ENCODE results near the gene MARS1. TPM values are rescaled to one million over a fixed set of nuclear protein-coding genes. Genes with fewer than 3 reads are reported as not detected.
A peak's percentile ranks its signal among the peaks of the same experiment; 100 is the strongest.

MARS1 gene
- polyA plus RNA-seq, 2 donors = 74.4 to 106 TPM

DNA sequence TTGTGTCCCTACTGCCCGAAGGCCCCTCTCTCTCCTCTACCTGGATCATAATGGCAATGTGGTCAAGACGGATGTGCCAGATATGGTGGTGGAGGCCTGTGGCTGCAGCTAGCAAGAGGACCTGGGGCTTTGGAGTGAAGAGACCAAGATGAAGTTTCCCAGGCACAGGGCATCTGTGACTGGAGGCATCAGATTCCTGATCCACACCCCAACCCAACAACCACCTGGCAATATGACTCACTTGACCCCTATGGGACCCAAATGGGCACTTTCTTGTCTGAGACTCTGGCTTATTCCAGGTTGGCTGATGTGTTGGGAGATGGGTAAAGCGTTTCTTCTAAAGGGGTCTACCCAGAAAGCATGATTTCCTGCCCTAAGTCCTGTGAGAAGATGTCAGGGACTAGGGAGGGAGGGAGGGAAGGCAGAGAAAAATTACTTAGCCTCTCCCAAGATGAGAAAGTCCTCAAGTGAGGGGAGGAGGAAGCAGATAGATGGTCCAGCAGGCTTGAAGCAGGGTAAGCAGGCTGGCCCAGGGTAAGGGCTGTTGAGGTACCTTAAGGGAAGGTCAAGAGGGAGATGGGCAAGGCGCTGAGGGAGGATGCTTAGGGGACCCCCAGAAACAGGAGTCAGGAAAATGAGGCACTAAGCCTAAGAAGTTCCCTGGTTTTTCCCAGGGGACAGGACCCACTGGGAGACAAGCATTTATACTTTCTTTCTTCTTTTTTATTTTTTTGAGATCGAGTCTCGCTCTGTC lies 31.0 kb upstream of the MARS1 start:
- Histone ChIP-seq H3K36me3 (ENCODE audit: control insufficient read depth in 2 of 2, insufficient read depth in 2 of 2, low read length in 1 of 2) (no peaks in the 10 kb centered on the region), H3K27me3 (ENCODE audit: control insufficient read depth in 1 of 2, insufficient read depth in 2 of 2, low read length in 2 of 2) (no peaks in the 10 kb centered on the region), H3K4me3 (ENCODE audit: low read depth in 1 of 2, low read length in 2 of 2) (no peak overlapping the region), H3K9me3 (ENCODE audit: control insufficient read depth in 2 of 2, insufficient read depth in 1 of 2, low read depth in 1 of 2, low read length in 1 of 2) (no peaks in the 10 kb centered on the region), H3K27ac (ENCODE audit: low read depth in 2 of 2, low read length in 1 of 2) (no peak overlapping the region), H3K4me1 (ENCODE audit: control insufficient read depth in 2 of 2, insufficient read depth in 2 of 2, low read length in 1 of 2) (peaks cover 0 to 6% of the 10 kb centered on the region in 2 donors)
- 83 to 88% methylated on average over 6 of the region's 6 CpGs for WGBS, 2 donors

DNA sequence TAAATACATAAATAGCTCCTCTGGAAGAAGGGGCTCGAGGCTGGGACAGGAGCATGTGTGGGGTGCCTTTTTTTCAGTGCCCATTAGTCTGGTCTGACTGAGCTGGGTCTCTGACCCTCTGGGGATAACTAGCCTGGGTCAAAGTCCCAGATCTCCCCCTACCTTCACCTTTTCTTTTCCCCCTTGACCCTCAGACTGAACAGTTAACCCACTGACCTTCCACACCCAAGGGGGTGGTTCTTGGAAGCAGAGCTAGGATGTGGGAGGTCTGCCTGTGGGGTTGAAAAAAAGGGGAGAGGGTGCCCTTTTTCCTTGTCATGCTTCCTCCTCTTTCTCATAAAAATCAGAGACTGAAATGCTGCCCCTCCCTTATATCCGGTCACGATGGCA lies 29.2 kb upstream of the MARS1 start:
- 29% methylated on average over 3 of the region's 3 CpGs for WGBS, 2 donors
- Histone ChIP-seq H3K9me3 (ENCODE audit: control insufficient read depth in 2 of 2, insufficient read depth in 1 of 2, low read depth in 1 of 2, low read length in 1 of 2) (no peaks in the 10 kb centered on the region), H3K36me3 (ENCODE audit: control insufficient read depth in 2 of 2, insufficient read depth in 2 of 2, low read length in 1 of 2) (no peaks in the 10 kb centered on the region), H3K4me3 (ENCODE audit: low read depth in 1 of 2, low read length in 2 of 2) (peak overlapping the region; percentile 45 to 62), H3K4me1 (ENCODE audit: control insufficient read depth in 2 of 2, insufficient read depth in 2 of 2, low read length in 1 of 2) (peaks cover 0 to 6% of the 10 kb centered on the region in 2 donors), H3K27ac (ENCODE audit: low read depth in 2 of 2, low read length in 1 of 2) (peak overlapping the region; percentile 64 to 65), H3K27me3 (ENCODE audit: control insufficient read depth in 1 of 2, insufficient read depth in 2 of 2, low read length in 2 of 2) (no peaks in the 10 kb centered on the region)

DNA sequence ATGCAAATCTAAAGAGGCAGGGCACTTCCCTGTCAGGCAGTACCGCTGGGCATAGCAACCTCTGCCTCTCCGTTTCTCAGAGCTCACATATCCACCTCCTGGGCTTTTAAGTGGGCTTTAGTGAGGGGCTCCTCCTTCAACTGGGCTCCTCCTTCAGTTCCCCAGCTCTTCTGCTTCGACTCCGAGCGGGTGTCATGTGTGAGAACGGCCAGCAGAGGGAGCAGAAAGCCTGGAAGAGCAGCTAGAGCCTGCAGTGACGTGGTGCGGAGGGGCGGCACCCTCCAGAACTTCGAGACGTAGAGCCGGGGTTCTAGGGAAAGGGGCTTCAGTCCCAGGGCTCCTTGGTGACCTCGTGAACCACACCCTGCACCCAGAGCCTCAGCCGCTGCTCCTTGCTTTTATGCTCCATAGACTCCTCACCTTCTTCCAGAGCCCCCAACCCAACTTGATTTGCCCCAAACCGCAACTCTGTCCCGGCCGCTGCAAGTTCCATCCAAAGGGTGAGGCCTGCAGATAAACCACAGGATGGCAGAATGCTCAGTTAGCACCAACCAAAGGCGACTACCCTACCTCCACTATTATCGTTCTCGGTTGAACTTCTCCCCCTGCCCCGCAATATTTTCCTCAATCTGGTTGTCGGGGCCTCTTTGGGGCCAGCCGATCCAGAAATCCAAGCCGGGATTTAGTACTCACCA lies 28.7 kb upstream of the MARS1 start:
- 0 to 1% methylated on average over 24 of the region's 24 CpGs for WGBS, 2 donors
- H3K9me3 ChIP-seq (ENCODE audit: control insufficient read depth in 2 of 2, insufficient read depth in 1 of 2, low read depth in 1 of 2, low read length in 1 of 2) = no peaks in the 10 kb centered on the region
- peak overlapping the region; percentile 45 to 62 for H3K4me3 ChIP-seq (ENCODE audit: low read depth in 1 of 2, low read length in 2 of 2)
- peaks cover 0 to 6% of the 10 kb centered on the region in 2 donors for H3K4me1 ChIP-seq (ENCODE audit: control insufficient read depth in 2 of 2, insufficient read depth in 2 of 2, low read length in 1 of 2)
- no peaks in the 10 kb centered on the region for H3K27me3 ChIP-seq (ENCODE audit: control insufficient read depth in 1 of 2, insufficient read depth in 2 of 2, low read length in 2 of 2)
- H3K27ac ChIP-seq (ENCODE audit: low read depth in 2 of 2, low read length in 1 of 2) = peak overlapping the region; percentile 65 to 74
- no peaks in the 10 kb centered on the region for H3K36me3 ChIP-seq (ENCODE audit: control insufficient read depth in 2 of 2, insufficient read depth in 2 of 2, low read length in 1 of 2)

DNA sequence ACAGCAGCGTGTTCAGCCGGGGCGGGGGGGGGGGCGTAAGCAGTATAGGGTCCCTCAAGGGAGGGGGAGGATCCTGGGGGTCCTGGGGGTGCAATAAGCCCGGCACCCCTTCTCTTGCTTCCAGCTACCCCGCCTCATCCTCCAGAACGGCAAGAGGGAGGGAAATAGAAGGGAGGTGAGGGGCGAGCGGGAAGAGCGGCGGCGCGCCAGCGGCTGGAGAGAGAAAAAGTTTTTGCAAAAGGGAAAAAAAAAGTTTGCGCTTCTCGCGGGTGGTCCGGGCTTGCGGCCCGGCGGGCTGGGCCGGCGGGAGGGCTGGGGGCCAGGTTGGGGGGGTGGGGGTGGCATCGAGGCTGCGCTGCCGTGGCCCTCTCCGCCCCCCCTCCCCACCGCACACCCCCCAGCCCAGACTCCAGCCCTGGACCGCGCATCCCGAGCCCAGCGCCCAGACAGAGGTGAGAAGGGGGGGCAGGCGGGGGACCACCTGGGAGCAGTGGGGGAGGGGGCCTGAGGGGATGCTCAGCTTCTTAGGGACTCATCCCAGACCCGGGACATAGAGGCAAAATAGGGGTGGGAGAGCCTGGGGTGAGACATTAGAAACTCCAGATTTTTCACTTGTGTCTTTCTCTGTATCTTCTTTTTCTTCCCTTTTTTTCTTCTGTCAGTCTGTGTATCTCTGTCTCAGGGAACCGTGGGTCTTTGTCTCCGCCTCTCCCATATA lies 28.0 kb upstream of the MARS1 start, which contains the start of gene GLI1:
GLI1 (plus strand) TSS at position 36 of the 718 bp plus-strand sequence. CDS start 3,907 bp downstream, outside the sequence.
- Histone ChIP-seq H3K27ac (ENCODE audit: low read depth in 2 of 2, low read length in 1 of 2) (peak within 1 kb of the TSS; percentile 65 to 74), H3K4me1 (ENCODE audit: control insufficient read depth in 2 of 2, insufficient read depth in 2 of 2, low read length in 1 of 2) (peaks cover 0 to 6% of the 10 kb centered on the region in 2 donors), H3K9me3 (ENCODE audit: control insufficient read depth in 2 of 2, insufficient read depth in 1 of 2, low read depth in 1 of 2, low read length in 1 of 2) (no peaks in the 10 kb centered on the region), H3K27me3 (ENCODE audit: control insufficient read depth in 1 of 2, insufficient read depth in 2 of 2, low read length in 2 of 2) (no peaks in the 10 kb centered on the region), H3K4me3 (ENCODE audit: low read depth in 1 of 2, low read length in 2 of 2) (peak within 1 kb of the TSS; percentile 45 to 62), H3K36me3 (ENCODE audit: control insufficient read depth in 2 of 2, insufficient read depth in 2 of 2, low read length in 1 of 2) (no peaks in the 10 kb centered on the region)
- 1% methylated on average over 17 to 31 of the region's 36 CpGs for WGBS, 2 donors

DNA sequence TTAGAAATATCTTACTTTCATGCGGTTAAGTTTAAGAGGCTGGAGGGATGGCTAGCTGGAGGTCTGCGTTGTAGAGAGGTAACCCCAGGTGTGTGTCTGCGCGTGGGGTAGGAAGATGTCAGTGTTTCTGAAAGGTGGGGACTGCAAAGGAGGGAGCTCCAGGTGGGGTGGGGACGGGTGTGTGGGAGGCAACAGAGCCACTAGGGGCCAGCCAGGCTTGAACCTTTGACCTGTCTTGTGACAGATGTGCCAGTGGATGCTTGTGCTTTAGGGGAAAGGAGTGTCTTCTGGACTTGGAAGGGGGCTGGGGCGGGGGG lies 27.4 kb upstream of the MARS1 start:
- WGBS, 2 donors = 0 to 4% methylated on average over 5 to 6 of the region's 6 CpGs
- H3K36me3 ChIP-seq (ENCODE audit: control insufficient read depth in 2 of 2, insufficient read depth in 2 of 2, low read length in 1 of 2) = no peaks in the 10 kb centered on the region
- no peaks in the 10 kb centered on the region for H3K27me3 ChIP-seq (ENCODE audit: control insufficient read depth in 1 of 2, insufficient read depth in 2 of 2, low read length in 2 of 2)
- H3K4me1 ChIP-seq (ENCODE audit: control insufficient read depth in 2 of 2, insufficient read depth in 2 of 2, low read length in 1 of 2) = peaks cover 0 to 6% of the 10 kb centered on the region in 2 donors
- H3K27ac ChIP-seq (ENCODE audit: low read depth in 2 of 2, low read length in 1 of 2) = no peak overlapping the region
- peak overlapping the region in 1 of 2 donors; percentile 62 for H3K4me3 ChIP-seq (ENCODE audit: low read depth in 1 of 2, low read length in 2 of 2)
- no peaks in the 10 kb centered on the region for H3K9me3 ChIP-seq (ENCODE audit: control insufficient read depth in 2 of 2, insufficient read depth in 1 of 2, low read depth in 1 of 2, low read length in 1 of 2)

DNA sequence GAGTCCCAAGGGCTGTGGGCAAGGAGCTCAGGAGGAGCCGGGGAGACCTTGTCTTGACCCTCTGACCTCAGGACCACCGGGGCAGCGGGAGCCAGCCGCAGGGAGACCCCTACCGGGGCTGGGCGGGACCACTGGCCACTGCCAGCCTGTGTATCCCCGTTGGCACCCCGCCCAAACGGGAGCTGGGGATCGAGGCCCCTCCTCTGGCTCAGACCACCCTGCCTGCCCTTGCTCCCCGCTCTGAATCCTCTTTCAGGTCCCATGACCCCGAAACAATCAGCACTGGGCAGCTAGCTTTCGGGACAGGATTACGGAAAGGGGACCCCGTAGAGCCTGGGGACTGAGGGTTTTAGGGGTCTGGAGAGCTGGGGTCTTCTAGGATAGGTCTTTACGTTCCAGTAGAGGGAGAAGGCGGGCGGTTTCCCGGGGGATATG lies 27.0 kb upstream of the MARS1 start:
- H3K4me3 ChIP-seq (ENCODE audit: low read depth in 1 of 2, low read length in 2 of 2) = no peak overlapping the region
- H3K9me3 ChIP-seq (ENCODE audit: control insufficient read depth in 2 of 2, insufficient read depth in 1 of 2, low read depth in 1 of 2, low read length in 1 of 2) = no peaks in the 10 kb centered on the region
- H3K4me1 ChIP-seq (ENCODE audit: control insufficient read depth in 2 of 2, insufficient read depth in 2 of 2, low read length in 1 of 2) = peaks cover 0 to 6% of the 10 kb centered on the region in 2 donors
- 2 to 3% methylated on average over 18 to 19 of the region's 19 CpGs for WGBS, 2 donors
- no peaks in the 10 kb centered on the region for H3K36me3 ChIP-seq (ENCODE audit: control insufficient read depth in 2 of 2, insufficient read depth in 2 of 2, low read length in 1 of 2)
- H3K27ac ChIP-seq (ENCODE audit: low read depth in 2 of 2, low read length in 1 of 2) = no peak overlapping the region
- H3K27me3 ChIP-seq (ENCODE audit: control insufficient read depth in 1 of 2, insufficient read depth in 2 of 2, low read length in 2 of 2) = no peaks in the 10 kb centered on the region

DNA sequence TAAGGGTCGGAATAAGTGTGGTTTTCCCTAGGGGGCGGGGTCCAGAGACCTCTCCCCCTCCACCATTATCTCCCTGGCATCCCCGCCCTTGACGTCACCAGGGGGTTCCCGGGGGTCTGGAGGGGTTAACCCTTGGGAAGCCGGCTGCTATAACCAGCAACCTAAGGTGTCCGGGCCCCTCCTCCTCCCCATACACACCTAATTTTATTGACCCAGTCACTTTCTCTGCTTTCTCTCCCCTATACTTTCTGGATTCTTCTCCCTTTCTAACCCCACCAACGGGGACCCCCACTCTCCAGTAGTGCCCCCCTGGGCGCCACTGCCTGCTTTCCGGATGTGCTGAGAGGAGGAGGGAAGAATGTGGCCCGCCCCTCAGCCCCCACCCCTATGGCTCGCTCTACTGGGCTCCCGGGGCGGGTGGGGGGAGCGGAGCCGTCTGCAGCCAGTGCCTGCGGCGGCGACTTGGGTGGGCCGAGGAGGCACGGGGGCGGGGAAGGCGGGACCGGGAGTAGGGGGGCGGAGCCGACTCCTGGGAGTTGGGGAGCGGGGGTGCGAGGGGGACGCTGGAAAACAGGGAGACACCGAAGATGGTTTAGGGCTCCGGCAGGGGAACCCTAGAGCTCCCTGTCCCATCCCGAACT lies 26.5 kb upstream of the MARS1 start:
- 1 to 2% methylated on average over 22 to 32 of the region's 32 CpGs for WGBS, 2 donors
- Histone ChIP-seq H3K9me3 (ENCODE audit: control insufficient read depth in 2 of 2, insufficient read depth in 1 of 2, low read depth in 1 of 2, low read length in 1 of 2) (no peaks in the 10 kb centered on the region), H3K4me3 (ENCODE audit: low read depth in 1 of 2, low read length in 2 of 2) (peak overlapping the region in 1 of 2 donors; percentile 50), H3K4me1 (ENCODE audit: control insufficient read depth in 2 of 2, insufficient read depth in 2 of 2, low read length in 1 of 2) (peaks cover 0 to 6% of the 10 kb centered on the region in 2 donors), H3K36me3 (ENCODE audit: control insufficient read depth in 2 of 2, insufficient read depth in 2 of 2, low read length in 1 of 2) (no peaks in the 10 kb centered on the region), H3K27ac (ENCODE audit: low read depth in 2 of 2, low read length in 1 of 2) (no peak overlapping the region), H3K27me3 (ENCODE audit: control insufficient read depth in 1 of 2, insufficient read depth in 2 of 2, low read length in 2 of 2) (no peaks in the 10 kb centered on the region)

DNA sequence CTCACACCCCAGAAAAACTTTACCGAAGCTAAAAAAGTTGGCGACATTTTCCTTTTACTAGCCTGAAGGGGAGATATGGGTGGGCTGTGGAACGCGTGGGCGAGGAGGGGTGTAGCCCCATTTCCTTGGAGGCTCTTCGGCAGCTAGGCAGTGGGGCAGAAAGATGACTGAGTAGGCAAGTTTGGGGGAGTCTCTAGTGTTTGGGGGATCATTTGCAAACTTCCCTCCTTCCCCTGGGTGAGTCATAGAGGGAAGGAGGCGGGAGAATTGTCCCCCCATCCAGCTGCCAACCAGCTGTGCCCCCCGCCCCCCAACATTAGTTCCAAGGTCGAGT lies 26.0 kb upstream of the MARS1 start:
- peak overlapping the region; percentile 44 to 50 for H3K4me3 ChIP-seq (ENCODE audit: low read depth in 1 of 2, low read length in 2 of 2)
- H3K9me3 ChIP-seq (ENCODE audit: control insufficient read depth in 2 of 2, insufficient read depth in 1 of 2, low read depth in 1 of 2, low read length in 1 of 2) = no peaks in the 10 kb centered on the region
- H3K27me3 ChIP-seq (ENCODE audit: control insufficient read depth in 1 of 2, insufficient read depth in 2 of 2, low read length in 2 of 2) = no peaks in the 10 kb centered on the region
- peak overlapping the region in 1 of 2 donors; percentile 78 for H3K27ac ChIP-seq (ENCODE audit: low read depth in 2 of 2, low read length in 1 of 2)
- 0% methylated on average over 9 of the region's 9 CpGs for WGBS, 2 donors
- no peaks in the 10 kb centered on the region for H3K36me3 ChIP-seq (ENCODE audit: control insufficient read depth in 2 of 2, insufficient read depth in 2 of 2, low read length in 1 of 2)
- H3K4me1 ChIP-seq (ENCODE audit: control insufficient read depth in 2 of 2, insufficient read depth in 2 of 2, low read length in 1 of 2) = peaks cover 0 to 6% of the 10 kb centered on the region in 2 donors

DNA sequence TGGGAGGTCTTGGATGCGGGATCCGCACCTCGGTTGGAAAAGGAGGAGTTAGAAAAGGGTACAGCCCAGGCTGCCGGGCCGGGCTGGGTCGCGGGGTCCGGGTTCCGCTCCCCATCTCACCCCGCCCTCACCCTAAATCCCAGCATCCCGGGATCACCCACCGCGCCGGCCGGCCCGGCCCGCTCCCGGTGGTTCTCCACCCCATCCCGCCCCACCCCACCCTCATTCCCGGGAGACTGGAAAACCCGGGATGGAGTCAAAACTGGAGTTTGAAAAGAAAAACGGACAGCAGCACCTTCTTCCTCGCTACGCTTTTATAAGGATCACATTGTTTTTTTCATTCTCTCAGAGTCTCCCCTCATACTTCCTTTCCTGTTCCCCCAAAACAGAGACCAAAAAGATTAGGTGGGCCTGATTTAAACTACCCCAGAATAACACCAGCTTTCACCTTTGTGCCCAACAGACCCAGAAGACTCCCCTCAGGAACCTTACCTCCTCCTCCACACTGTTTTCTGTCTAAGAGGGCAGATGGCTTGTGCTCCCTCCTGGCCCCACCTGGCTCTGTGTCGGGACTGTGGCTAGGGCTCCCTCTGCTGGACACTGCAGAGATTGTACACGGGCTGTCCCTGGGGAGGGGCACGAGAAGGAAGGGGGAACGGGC lies 25.5 kb upstream of the MARS1 start:
- H3K4me3 ChIP-seq (ENCODE audit: low read depth in 1 of 2, low read length in 2 of 2) = peak overlapping the region; percentile 44 to 50
- H3K27me3 ChIP-seq (ENCODE audit: control insufficient read depth in 1 of 2, insufficient read depth in 2 of 2, low read length in 2 of 2) = no peaks in the 10 kb centered on the region
- H3K27ac ChIP-seq (ENCODE audit: low read depth in 2 of 2, low read length in 1 of 2) = peak overlapping the region; percentile 78 to 82
- no peaks in the 10 kb centered on the region for H3K36me3 ChIP-seq (ENCODE audit: control insufficient read depth in 2 of 2, insufficient read depth in 2 of 2, low read length in 1 of 2)
- no peaks in the 10 kb centered on the region for H3K9me3 ChIP-seq (ENCODE audit: control insufficient read depth in 2 of 2, insufficient read depth in 1 of 2, low read depth in 1 of 2, low read length in 1 of 2)
- H3K4me1 ChIP-seq (ENCODE audit: control insufficient read depth in 2 of 2, insufficient read depth in 2 of 2, low read length in 1 of 2) = peaks cover 0 to 6% of the 10 kb centered on the region in 2 donors
- WGBS, 2 donors = 0 to 1% methylated on average over 28 of the region's 28 CpGs

Measured in esophagus (tissue), 2 donors.